Ishikawa (cell line): ENCODE data around the gene DSP.

ENCODE experiments used
- CEBPB ChIP-seq: IDR thresholded peaks from 2 replicates; pipeline ENCODE4 v1.6.1; 2012
- EGR1 ChIP-seq: IDR thresholded peaks from 2 replicates; pipeline ENCODE4 v1.6.1; 2012
- EP300 ChIP-seq: IDR thresholded peaks from 2 replicates; pipeline ENCODE4 v1.6.1; 2012; ENCODE audit warnings: borderline replicate concordance
- FOXM1 ChIP-seq: IDR thresholded peaks from 2 replicates; pipeline ENCODE4 v1.6.1; 2012; ENCODE audit warnings: low read depth, borderline replicate concordance
- NFIC ChIP-seq: IDR thresholded peaks from 2 replicates; pipeline ENCODE4 v1.6.1; 2012
- TAF1 ChIP-seq: IDR thresholded peaks from 2 replicates; pipeline ENCODE4 v1.6.1; 2012; ENCODE audit warnings: low read depth, mild to moderate bottlenecking
- TCF12 ChIP-seq: IDR thresholded peaks from 2 replicates; pipeline ENCODE4 v1.6.1; 2012; ENCODE audit warnings: low read depth
- TEAD4 ChIP-seq: IDR thresholded peaks from 2 replicates; pipeline ENCODE4 v1.6.1; 2012
- YY1 ChIP-seq: IDR thresholded peaks from 2 replicates; pipeline ENCODE4 v1.6.1; 2012; ENCODE audit warnings: low read depth
- TF ChIP-seq, protein P1 (sequence below): IDR thresholded peaks from 2 replicates; pipeline ENCODE4 v1.6.1; 2012; ENCODE audit warnings: low read depth, mild to moderate bottlenecking
- TF ChIP-seq, protein P2 (sequence below): IDR thresholded peaks from 2 replicates; pipeline ENCODE4 v1.6.1; 2012

DNA sequence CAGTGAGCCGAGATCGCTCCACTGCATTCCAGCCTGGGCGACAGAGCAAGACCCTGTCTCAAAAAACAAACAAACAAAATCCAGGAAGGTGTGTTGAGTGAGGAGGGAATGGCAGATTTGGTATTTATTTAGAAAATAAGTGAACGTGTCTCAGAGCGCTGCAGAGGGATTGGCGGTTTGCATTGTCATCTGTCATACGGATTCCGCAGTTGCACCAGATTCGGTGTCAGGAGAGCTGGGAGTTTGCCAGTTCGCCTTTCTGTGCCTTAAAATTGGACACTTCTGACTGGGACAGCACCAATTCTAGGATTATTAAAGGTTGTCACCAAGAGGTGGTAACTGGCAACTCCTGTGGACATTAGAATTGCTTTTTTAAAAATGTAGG is 49.4 kb downstream of the DSP start:
- TF ChIP-seq, protein P1, sequence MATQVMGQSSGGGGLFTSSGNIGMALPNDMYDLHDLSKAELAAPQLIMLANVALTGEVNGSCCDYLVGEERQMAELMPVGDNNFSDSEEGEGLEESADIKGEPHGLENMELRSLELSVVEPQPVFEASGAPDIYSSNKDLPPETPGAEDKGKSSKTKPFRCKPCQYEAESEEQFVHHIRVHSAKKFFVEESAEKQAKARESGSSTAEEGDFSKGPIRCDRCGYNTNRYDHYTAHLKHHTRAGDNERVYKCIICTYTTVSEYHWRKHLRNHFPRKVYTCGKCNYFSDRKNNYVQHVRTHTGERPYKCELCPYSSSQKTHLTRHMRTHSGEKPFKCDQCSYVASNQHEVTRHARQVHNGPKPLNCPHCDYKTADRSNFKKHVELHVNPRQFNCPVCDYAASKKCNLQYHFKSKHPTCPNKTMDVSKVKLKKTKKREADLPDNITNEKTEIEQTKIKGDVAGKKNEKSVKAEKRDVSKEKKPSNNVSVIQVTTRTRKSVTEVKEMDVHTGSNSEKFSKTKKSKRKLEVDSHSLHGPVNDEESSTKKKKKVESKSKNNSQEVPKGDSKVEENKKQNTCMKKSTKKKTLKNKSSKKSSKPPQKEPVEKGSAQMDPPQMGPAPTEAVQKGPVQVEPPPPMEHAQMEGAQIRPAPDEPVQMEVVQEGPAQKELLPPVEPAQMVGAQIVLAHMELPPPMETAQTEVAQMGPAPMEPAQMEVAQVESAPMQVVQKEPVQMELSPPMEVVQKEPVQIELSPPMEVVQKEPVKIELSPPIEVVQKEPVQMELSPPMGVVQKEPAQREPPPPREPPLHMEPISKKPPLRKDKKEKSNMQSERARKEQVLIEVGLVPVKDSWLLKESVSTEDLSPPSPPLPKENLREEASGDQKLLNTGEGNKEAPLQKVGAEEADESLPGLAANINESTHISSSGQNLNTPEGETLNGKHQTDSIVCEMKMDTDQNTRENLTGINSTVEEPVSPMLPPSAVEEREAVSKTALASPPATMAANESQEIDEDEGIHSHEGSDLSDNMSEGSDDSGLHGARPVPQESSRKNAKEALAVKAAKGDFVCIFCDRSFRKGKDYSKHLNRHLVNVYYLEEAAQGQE: no peak
- no peak for TF ChIP-seq NFIC
- no peak for TF ChIP-seq CEBPB
- TF ChIP-seq YY1: no peak
- no peak for TF ChIP-seq TAF1
- no peak for TF ChIP-seq TEAD4
- TF ChIP-seq, protein P2, sequence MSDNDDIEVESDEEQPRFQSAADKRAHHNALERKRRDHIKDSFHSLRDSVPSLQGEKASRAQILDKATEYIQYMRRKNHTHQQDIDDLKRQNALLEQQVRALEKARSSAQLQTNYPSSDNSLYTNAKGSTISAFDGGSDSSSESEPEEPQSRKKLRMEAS: no peak
- no peak for TF ChIP-seq EGR1
- TF ChIP-seq TCF12: no peak
- TF ChIP-seq EP300: no peak
- TF ChIP-seq FOXM1: no peak
